SIG-M5 (cell line): Measurements from ENCODE around the gene CST5.
"Not testable (repeated sequence)": the region's sequence is repeated elsewhere in the genome, so short reads cannot be mapped to it uniquely, and the experiment has no call there.

Experiments
- DNase-seq: peaks from one replicate; lab custom pipeline; 2025; lab: John Stamatoyannopoulos, UW

The CST5 gene

GRCh38 chr20:23879328-23879798 lies at the start of gene CST5:
Gene CST5 (minus strand): TSS chr20:23879748. CDS start chr20:23879676, 72 bp downstream.
- no peak for DNase-seq

GRCh38 chr20:23928788-23929187 lies 49.2 kb upstream of the CST5 start:
- no peak for DNase-seq

GRCh38 chr20:23928353-23928752 lies 48.8 kb upstream of the CST5 start:
- no peak for DNase-seq

- no peak for DNase-seq
These were observed 47.7 kb upstream of the CST5 start for GRCh38 chr20:23926944-23927872.

GRCh38 chr20:23926526-23926880 lies 47.0 kb upstream of the CST5 start:
- DNase-seq: no peak

- no peak for DNase-seq
These were observed 46.4 kb upstream of the CST5 start for GRCh38 chr20:23925789-23926525.

- DNase-seq: no peak
These were observed 45.2 kb upstream of the CST5 start for GRCh38 chr20:23924751-23925150.

- no peak for DNase-seq
These were observed 44.4 kb upstream of the CST5 start for GRCh38 chr20:23923891-23924435.

GRCh38 chr20:23923311-23923710 lies 43.8 kb upstream of the CST5 start:
- no peak for DNase-seq

- DNase-seq: no peak
These were observed 41.1 kb upstream of the CST5 start for GRCh38 chr20:23920408-23921325.

- no peak for DNase-seq
These were observed 39.3 kb upstream of the CST5 start for GRCh38 chr20:23918896-23919295.

GRCh38 chr20:23918101-23918862 lies 38.7 kb upstream of the CST5 start:
- DNase-seq: no peak

- DNase-seq: no peak
These were observed 37.6 kb upstream of the CST5 start for GRCh38 chr20:23917024-23917725.

- DNase-seq: no peak
These were observed 36.3 kb upstream of the CST5 start for GRCh38 chr20:23915844-23916243.

GRCh38 chr20:23914469-23914868 lies 34.9 kb upstream of the CST5 start:
- DNase-seq: not testable (repeated sequence)

- no peak for DNase-seq
These were observed 30.7 kb upstream of the CST5 start for GRCh38 chr20:23910210-23910609.

- DNase-seq: no peak
These were observed 29.8 kb upstream of the CST5 start for GRCh38 chr20:23909390-23909789.

GRCh38 chr20:23907579-23907978 lies 28.0 kb upstream of the CST5 start:
- no peak for DNase-seq

- DNase-seq: not testable (repeated sequence)
These were observed 22.8 kb upstream of the CST5 start for GRCh38 chr20:23902396-23902795.

GRCh38 chr20:23890867-23891266 lies 11.3 kb upstream of the CST5 start:
- DNase-seq: not testable (repeated sequence)
